Measurements from ENCODE around the gene NINJ2.

Gene NINJ2

GRCh38 chr12:588646-589045, 74.6 kb downstream of the NINJ2 start:
- H3K56ac ChIP-seq (ENCODE audit: low read length): no peak overlapping the region
- no peak overlapping the region for H3K4ac ChIP-seq (ENCODE audit: low read depth, low read length)
- no peak overlapping the region for H3K23ac ChIP-seq (ENCODE audit: low read length)
- H2AK5ac ChIP-seq (ENCODE audit: low read length): no peak overlapping the region
- no peaks in the 10 kb centered on the region for H3K79me2 ChIP-seq (ENCODE audit: control insufficient read depth, insufficient read depth, low read length)
- no peak overlapping the region for H2BK15ac ChIP-seq (replicated peaks; ENCODE audit: low read depth)
- no peak overlapping the region for H4K5ac ChIP-seq (ENCODE audit: low read length)
- WGBS (ENCODE audit: extremely low coverage, insufficient coverage, low lambda C conversion rate): no CpG with 5 or more reads among the region's 4 CpGs
- no peak overlapping the region for H3K27ac ChIP-seq (ENCODE audit: low read depth, low read length)
- no peak overlapping the region for H2BK120ac ChIP-seq (ENCODE audit: low read depth, low read length)
- H3K36me3 ChIP-seq (ENCODE audit: control insufficient read depth, insufficient read depth, low read length): no peaks in the 10 kb centered on the region
- no peak overlapping the region for H3K4me2 ChIP-seq (ENCODE audit: low read length)
- H3K27me3 ChIP-seq (ENCODE audit: insufficient read depth, low read length, poor library complexity): no peaks in the 10 kb centered on the region
- H3K9ac ChIP-seq (ENCODE audit: low read length): no peak overlapping the region
- H3K18ac ChIP-seq (ENCODE audit: low read length): no peak overlapping the region
- no peak overlapping the region for H2BK5ac ChIP-seq (ENCODE audit: low read length)
- no peak for DNase-seq
- no peaks in the 10 kb centered on the region for H3K79me1 ChIP-seq (ENCODE audit: low read length)
- H4K8ac ChIP-seq (ENCODE audit: low read depth, low read length): no peak overlapping the region
- H3K4me1 ChIP-seq (ENCODE audit: control insufficient read depth, low read depth, low read length): no peaks in the 10 kb centered on the region
- no peak overlapping the region for H3K4me3 ChIP-seq (ENCODE audit: low read length)

GRCh38 chr12:588024-588322, 75.3 kb downstream of the NINJ2 start:
- no peak overlapping the region for H3K23ac ChIP-seq (ENCODE audit: low read length)
- no peak overlapping the region for H3K4me2 ChIP-seq (ENCODE audit: low read length)
- no peak overlapping the region for H3K18ac ChIP-seq (ENCODE audit: low read length)
- no peaks in the 10 kb centered on the region for H3K27me3 ChIP-seq (ENCODE audit: insufficient read depth, low read length, poor library complexity)
- H2BK15ac ChIP-seq (replicated peaks; ENCODE audit: low read depth): no peak overlapping the region
- no peak overlapping the region for H3K4me3 ChIP-seq (ENCODE audit: low read length)
- H3K4ac ChIP-seq (ENCODE audit: low read depth, low read length): no peak overlapping the region
- no CpG with 5 or more reads among the region's 10 CpGs for WGBS (ENCODE audit: extremely low coverage, insufficient coverage, low lambda C conversion rate)
- no peak overlapping the region for H4K5ac ChIP-seq (ENCODE audit: low read length)
- no peak overlapping the region for H4K8ac ChIP-seq (ENCODE audit: low read depth, low read length)
- no peaks in the 10 kb centered on the region for H3K36me3 ChIP-seq (ENCODE audit: control insufficient read depth, insufficient read depth, low read length)
- no peaks in the 10 kb centered on the region for H3K4me1 ChIP-seq (ENCODE audit: control insufficient read depth, low read depth, low read length)
- no peak overlapping the region for H2BK5ac ChIP-seq (ENCODE audit: low read length)
- H3K9ac ChIP-seq (ENCODE audit: low read length): no peak overlapping the region
- no peaks in the 10 kb centered on the region for H3K79me1 ChIP-seq (ENCODE audit: low read length)
- no peak overlapping the region for H2AK5ac ChIP-seq (ENCODE audit: low read length)
- no peak overlapping the region for H2BK120ac ChIP-seq (ENCODE audit: low read depth, low read length)
- H3K79me2 ChIP-seq (ENCODE audit: control insufficient read depth, insufficient read depth, low read length): no peaks in the 10 kb centered on the region
- no peak for DNase-seq
- H3K27ac ChIP-seq (ENCODE audit: low read depth, low read length): no peak overlapping the region
- H3K56ac ChIP-seq (ENCODE audit: low read length): no peak overlapping the region

- H2BK5ac ChIP-seq (ENCODE audit: low read length): no peak overlapping the region
- no peak overlapping the region for H3K4me2 ChIP-seq (ENCODE audit: low read length)
- no peak overlapping the region for H3K56ac ChIP-seq (ENCODE audit: low read length)
- H3K79me1 ChIP-seq (ENCODE audit: low read length): no peaks in the 10 kb centered on the region
- no peaks in the 10 kb centered on the region for H3K36me3 ChIP-seq (ENCODE audit: control insufficient read depth, insufficient read depth, low read length)
- H3K79me2 ChIP-seq (ENCODE audit: control insufficient read depth, insufficient read depth, low read length): no peaks in the 10 kb centered on the region
- no peak overlapping the region for H2BK120ac ChIP-seq (ENCODE audit: low read depth, low read length)
- H3K18ac ChIP-seq (ENCODE audit: low read length): no peak overlapping the region
- no peak overlapping the region for H4K8ac ChIP-seq (ENCODE audit: low read depth, low read length)
- H3K4me3 ChIP-seq (ENCODE audit: low read length): no peak overlapping the region
- no peak overlapping the region for H2BK15ac ChIP-seq (replicated peaks; ENCODE audit: low read depth)
- WGBS (ENCODE audit: extremely low coverage, insufficient coverage, low lambda C conversion rate): no CpG with 5 or more reads among the region's 18 CpGs
- H3K27ac ChIP-seq (ENCODE audit: low read depth, low read length): no peak overlapping the region
- no peaks in the 10 kb centered on the region for H3K27me3 ChIP-seq (ENCODE audit: insufficient read depth, low read length, poor library complexity)
- H3K4ac ChIP-seq (ENCODE audit: low read depth, low read length): no peak overlapping the region
- no peaks in the 10 kb centered on the region for H3K4me1 ChIP-seq (ENCODE audit: control insufficient read depth, low read depth, low read length)
- no peak overlapping the region for H3K23ac ChIP-seq (ENCODE audit: low read length)
- no peak overlapping the region for H2AK5ac ChIP-seq (ENCODE audit: low read length)
- H4K5ac ChIP-seq (ENCODE audit: low read length): no peak overlapping the region
- H3K9ac ChIP-seq (ENCODE audit: low read length): no peak overlapping the region
- no peak for DNase-seq
These were observed 75.9 kb downstream of the NINJ2 start for GRCh38 chr12:587132-588023.

DNA sequence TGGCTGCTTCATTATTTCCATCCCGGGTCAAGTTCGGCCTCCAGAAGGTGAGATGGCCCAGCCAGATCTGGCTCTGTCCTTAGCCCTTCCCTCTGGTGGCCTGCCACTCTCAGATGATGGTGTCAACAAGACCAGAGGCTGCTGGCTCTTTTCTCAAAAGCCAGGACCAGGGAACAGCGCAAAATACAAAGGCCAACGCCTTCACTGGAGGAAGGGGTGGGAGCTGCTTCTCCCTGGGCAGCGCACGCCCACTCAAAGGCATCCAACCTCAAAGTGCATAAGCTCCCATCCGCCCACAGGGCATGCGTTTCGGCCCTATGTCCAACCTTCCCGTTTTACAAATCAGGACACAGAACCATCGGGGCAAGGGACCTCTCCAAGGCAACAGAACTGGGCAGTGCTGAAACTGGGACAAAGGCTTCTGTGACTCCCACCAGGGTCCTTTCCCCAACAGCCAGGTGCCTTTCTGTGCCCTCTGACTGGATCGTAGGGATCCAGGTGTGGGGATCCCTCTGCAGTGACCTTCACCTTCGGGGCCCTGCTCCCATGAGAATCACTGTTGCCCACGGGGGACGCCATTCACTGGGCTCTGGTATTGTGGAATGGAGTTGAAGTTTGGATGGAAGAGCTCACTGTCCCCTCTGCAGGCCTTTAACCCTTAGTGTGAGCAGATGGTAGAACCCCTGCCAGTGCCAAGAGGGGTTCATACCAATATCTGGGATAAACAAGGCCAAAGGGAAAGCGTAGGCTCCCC, 76.8 kb downstream of the NINJ2 start:
- Histone ChIP-seq H2BK5ac (ENCODE audit: low read length) (no peak overlapping the region), H3K27ac (ENCODE audit: low read depth, low read length) (no peak overlapping the region), H3K4me1 (ENCODE audit: control insufficient read depth, low read depth, low read length) (no peaks in the 10 kb centered on the region), H3K4ac (ENCODE audit: low read depth, low read length) (no peak overlapping the region), H3K18ac (ENCODE audit: low read length) (no peak overlapping the region), H3K23ac (ENCODE audit: low read length) (no peak overlapping the region), H3K36me3 (ENCODE audit: control insufficient read depth, insufficient read depth, low read length) (no peaks in the 10 kb centered on the region), H3K4me2 (ENCODE audit: low read length) (no peak overlapping the region), H2AK5ac (ENCODE audit: low read length) (no peak overlapping the region), H2BK120ac (ENCODE audit: low read depth, low read length) (no peak overlapping the region), H3K56ac (ENCODE audit: low read length) (no peak overlapping the region), H3K27me3 (ENCODE audit: insufficient read depth, low read length, poor library complexity) (no peaks in the 10 kb centered on the region), H3K4me3 (ENCODE audit: low read length) (no peak overlapping the region), H3K79me2 (ENCODE audit: control insufficient read depth, insufficient read depth, low read length) (no peaks in the 10 kb centered on the region), H3K79me1 (ENCODE audit: low read length) (no peaks in the 10 kb centered on the region), H3K9ac (ENCODE audit: low read length) (no peak overlapping the region), H2BK15ac (replicated peaks; ENCODE audit: low read depth) (no peak overlapping the region), H4K8ac (ENCODE audit: low read depth, low read length) (no peak overlapping the region), H4K5ac (ENCODE audit: low read length) (no peak overlapping the region)
- WGBS (ENCODE audit: extremely low coverage, insufficient coverage, low lambda C conversion rate): no CpG with 5 or more reads among the region's 16 CpGs
- no peak for DNase-seq

DNA sequence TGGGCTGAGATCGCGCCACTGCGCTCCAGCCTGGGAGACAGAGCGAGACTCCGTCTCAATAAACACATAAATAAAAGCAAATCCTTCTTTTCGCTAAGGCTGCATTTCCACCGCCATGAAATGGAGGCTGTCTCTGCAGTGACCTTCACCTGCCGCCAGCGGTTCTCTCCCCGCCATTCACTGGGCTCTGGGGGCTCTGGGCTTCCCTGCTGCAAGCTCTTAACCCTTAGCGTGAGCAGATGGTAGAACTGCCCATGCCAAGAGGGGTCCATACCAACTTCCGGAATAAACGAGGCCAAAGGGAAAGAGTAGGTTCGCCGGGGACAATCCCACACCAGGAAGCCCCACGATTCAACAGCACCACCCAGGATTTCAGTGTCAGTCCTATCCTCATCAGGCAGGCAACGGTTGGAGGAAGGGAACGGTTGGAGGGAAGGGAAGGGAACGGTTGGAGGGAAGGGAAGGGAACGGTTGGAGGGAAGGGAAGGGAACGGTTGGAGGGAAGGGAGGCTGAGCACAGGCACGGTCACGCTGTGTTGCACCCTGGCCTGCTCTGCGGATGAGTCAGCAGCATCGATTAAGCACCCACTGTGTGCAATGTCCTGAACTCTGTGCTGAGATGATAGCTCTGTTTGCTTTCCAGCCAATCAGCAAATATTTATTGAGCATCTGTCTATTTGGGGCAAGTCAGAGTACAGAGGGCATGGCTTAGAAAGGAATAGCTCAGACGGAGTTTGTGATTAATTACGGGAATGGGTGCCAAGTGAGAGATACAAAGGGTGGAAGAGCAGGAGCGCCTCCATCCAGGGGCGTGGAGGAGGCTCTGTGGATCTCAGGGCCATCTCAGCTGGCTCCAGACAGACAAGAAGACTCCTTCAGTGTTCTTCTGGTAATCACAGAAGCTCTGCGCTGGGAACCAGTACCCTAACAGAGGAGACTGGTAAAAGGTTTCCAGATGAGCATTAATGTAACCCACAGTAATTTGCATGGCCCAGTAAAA, 77.9 kb downstream of the NINJ2 start:
- H3K9ac ChIP-seq (ENCODE audit: low read length): no peak overlapping the region
- H2BK5ac ChIP-seq (ENCODE audit: low read length): no peak overlapping the region
- H3K27ac ChIP-seq (ENCODE audit: low read depth, low read length): no peak overlapping the region
- no peaks in the 10 kb centered on the region for H3K79me2 ChIP-seq (ENCODE audit: control insufficient read depth, insufficient read depth, low read length)
- H2BK15ac ChIP-seq (replicated peaks; ENCODE audit: low read depth): no peak overlapping the region
- H3K23ac ChIP-seq (ENCODE audit: low read length): no peak overlapping the region
- H3K4me3 ChIP-seq (ENCODE audit: low read length): no peak overlapping the region
- H3K79me1 ChIP-seq (ENCODE audit: low read length): no peaks in the 10 kb centered on the region
- H3K18ac ChIP-seq (ENCODE audit: low read length): no peak overlapping the region
- H4K8ac ChIP-seq (ENCODE audit: low read depth, low read length): no peak overlapping the region
- no CpG with 5 or more reads among the region's 30 CpGs for WGBS (ENCODE audit: extremely low coverage, insufficient coverage, low lambda C conversion rate)
- no peaks in the 10 kb centered on the region for H3K27me3 ChIP-seq (ENCODE audit: insufficient read depth, low read length, poor library complexity)
- H2BK120ac ChIP-seq (ENCODE audit: low read depth, low read length): no peak overlapping the region
- H3K56ac ChIP-seq (ENCODE audit: low read length): no peak overlapping the region
- H2AK5ac ChIP-seq (ENCODE audit: low read length): no peak overlapping the region
- no peak overlapping the region for H4K5ac ChIP-seq (ENCODE audit: low read length)
- DNase-seq: no peak
- no peak overlapping the region for H3K4me2 ChIP-seq (ENCODE audit: low read length)
- H3K36me3 ChIP-seq (ENCODE audit: control insufficient read depth, insufficient read depth, low read length): no peaks in the 10 kb centered on the region
- H3K4me1 ChIP-seq (ENCODE audit: control insufficient read depth, low read depth, low read length): no peaks in the 10 kb centered on the region
- H3K4ac ChIP-seq (ENCODE audit: low read depth, low read length): no peak overlapping the region
